Endodermal cell (in vitro differentiated cells): ENCODE measurements around the gene PHC2. TPM values are rescaled to one million over a fixed set of nuclear protein-coding genes. Genes with fewer than 3 reads are reported as not detected.

Experiments
- DNase-seq: peaks from one replicate; pipeline ENCODE4 v3.0.0-alpha.2; 2017
- H3K27ac ChIP-seq: 2 replicates; pipeline ENCODE4 v1.5.1; 2013; ENCODE audit warnings: mild to moderate bottlenecking, low read depth, low read length, moderate library complexity
- H3K27me3 ChIP-seq: 2 replicates; pipeline ENCODE4 v1.6.1; 2013; ENCODE audit warnings: mild to moderate bottlenecking, low read length, moderate library complexity; ENCODE audit not compliant: insufficient read depth, control insufficient read depth, poor library complexity, severe bottlenecking
- H3K36me3 ChIP-seq: 2 replicates; pipeline ENCODE4 v1.7.0; 2013; ENCODE audit warnings: mild to moderate bottlenecking, low read length, moderate library complexity; ENCODE audit not compliant: control insufficient read depth, insufficient read depth
- H3K4me1 ChIP-seq: one replicate; pipeline ENCODE4 v1.7.0; 2013; ENCODE audit warnings: low read length; ENCODE audit not compliant: control insufficient read depth, insufficient read depth
- H3K4me3 ChIP-seq: 2 replicates; pipeline ENCODE4 v1.5.1; 2013; ENCODE audit warnings: mild to moderate bottlenecking, low read length, moderate library complexity
- H3K9ac ChIP-seq: 2 replicates; pipeline ENCODE4 v1.6.1; 2013; ENCODE audit warnings: mild to moderate bottlenecking, low read length, moderate library complexity; ENCODE audit not compliant: poor library complexity, severe bottlenecking; ENCODE audit errors: extremely low read depth
- H3K9me3 ChIP-seq: 2 replicates; pipeline ENCODE4 v1.6.1; 2013; ENCODE audit warnings: mild to moderate bottlenecking, low read length, moderate library complexity; ENCODE audit not compliant: control insufficient read depth
- H3K27ac Mint-ChIP-seq: 2 replicates; pipeline ENCODE4 v1.8.0; 2020; ENCODE audit warnings: mixed read lengths
- H3K27me3 Mint-ChIP-seq: 2 replicates; pipeline ENCODE4 v1.8.0; 2021; ENCODE audit warnings: mild to moderate bottlenecking, mixed read lengths; ENCODE audit not compliant: insufficient read depth
- H3K36me3 Mint-ChIP-seq: 2 replicates; pipeline ENCODE4 v1.8.0; 2020; ENCODE audit warnings: low read depth, mixed read lengths
- H3K4me1 Mint-ChIP-seq: 2 replicates; pipeline ENCODE4 v1.8.0; 2020; ENCODE audit warnings: mixed read lengths
- H3K4me3 Mint-ChIP-seq: 2 replicates; pipeline ENCODE4 v1.8.0; 2020; ENCODE audit warnings: mild to moderate bottlenecking, moderate library complexity, mixed read lengths
- H3K9me3 Mint-ChIP-seq: 2 replicates; pipeline ENCODE4 v1.8.0; 2020; ENCODE audit warnings: mild to moderate bottlenecking, mixed read lengths
- WGBS, 2 experiments: methylation state at CpG; one replicate each; pipeline versions ENCODE4 v1.1.5 to v1.1.7; 2013; ENCODE audit warnings: missing lambda C conversion rate in 2 of 2, mixed read lengths in 1 of 2; ENCODE audit not compliant: insufficient coverage in 1 of 2, insufficient read length in 1 of 2; 5-methylcytosine and 5-hydroxymethylcytosine counted together
- total RNA-seq, 2 donors: library from RNA; stranded (reverse); fragmentation: NEBNext Ultra II Directional in 1 of 2; extraction: Animal tissue kit (Norgen Biotek cat#: 25700) in 1 of 2; gene quantifications; 2 replicates in 1 of 2; 3 replicates in 1 of 2; pipeline ENCODE4 v1.2.1, GENCODE V29; 2021
- TF ChIP-seq, protein P1 (sequence below): fragments of 200-600 bp; sonication (generic); conservative IDR thresholded peaks from 2 replicates; pipeline ENCODE4 v1.5.0; 2021; ENCODE audit warnings: antibody characterized with exemption, mild to moderate bottlenecking

Gene PHC2
- total RNA-seq, 2 donors from 2014 or later: 32.1 to 43.9 TPM

DNA sequence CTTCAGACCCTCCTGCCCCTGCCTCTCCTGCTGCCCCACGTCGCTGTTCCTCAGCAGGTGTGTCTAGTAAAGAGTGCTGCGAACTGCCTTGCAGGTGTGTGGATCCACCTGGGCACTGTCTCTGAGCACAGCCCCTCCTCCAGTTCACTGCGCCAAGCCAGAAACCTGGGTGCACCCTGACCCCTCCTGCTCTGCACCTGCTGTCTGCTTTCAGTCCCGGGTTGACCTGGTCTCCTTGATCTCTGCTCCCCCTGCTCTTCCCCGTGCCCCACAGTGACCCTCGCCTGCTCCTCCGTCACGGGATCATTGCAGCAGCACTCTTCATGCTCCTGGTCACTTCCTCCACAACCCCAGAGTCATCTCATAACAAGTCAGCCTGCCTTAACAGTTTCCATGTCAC is 116.5 kb downstream of the PHC2 start:
- no peaks in the 10 kb centered on the region for H3K4me1 ChIP-seq
- H3K4me3 ChIP-seq: no peak overlapping the region
- WGBS, 2 experiments: 90 to 92% methylated on average over 6 to 9 of the region's 9 CpGs
- DNase-seq: no peak
- Mint-ChIP-seq H3K27ac (no peak overlapping the region), H3K9me3 (peaks cover 13% of the 10 kb centered on the region), H3K4me1 (no peaks in the 10 kb centered on the region), H3K27me3 (peaks cover 67% of the 10 kb centered on the region), H3K4me3 (no peak overlapping the region), H3K36me3 (no peaks in the 10 kb centered on the region)
- H3K36me3 ChIP-seq: no peaks in the 10 kb centered on the region
- H3K27ac ChIP-seq: no peak overlapping the region
- TF ChIP-seq, protein P1, sequence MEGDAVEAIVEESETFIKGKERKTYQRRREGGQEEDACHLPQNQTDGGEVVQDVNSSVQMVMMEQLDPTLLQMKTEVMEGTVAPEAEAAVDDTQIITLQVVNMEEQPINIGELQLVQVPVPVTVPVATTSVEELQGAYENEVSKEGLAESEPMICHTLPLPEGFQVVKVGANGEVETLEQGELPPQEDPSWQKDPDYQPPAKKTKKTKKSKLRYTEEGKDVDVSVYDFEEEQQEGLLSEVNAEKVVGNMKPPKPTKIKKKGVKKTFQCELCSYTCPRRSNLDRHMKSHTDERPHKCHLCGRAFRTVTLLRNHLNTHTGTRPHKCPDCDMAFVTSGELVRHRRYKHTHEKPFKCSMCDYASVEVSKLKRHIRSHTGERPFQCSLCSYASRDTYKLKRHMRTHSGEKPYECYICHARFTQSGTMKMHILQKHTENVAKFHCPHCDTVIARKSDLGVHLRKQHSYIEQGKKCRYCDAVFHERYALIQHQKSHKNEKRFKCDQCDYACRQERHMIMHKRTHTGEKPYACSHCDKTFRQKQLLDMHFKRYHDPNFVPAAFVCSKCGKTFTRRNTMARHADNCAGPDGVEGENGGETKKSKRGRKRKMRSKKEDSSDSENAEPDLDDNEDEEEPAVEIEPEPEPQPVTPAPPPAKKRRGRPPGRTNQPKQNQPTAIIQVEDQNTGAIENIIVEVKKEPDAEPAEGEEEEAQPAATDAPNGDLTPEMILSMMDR: no peak
- H3K9ac ChIP-seq: no peak overlapping the region
- no peaks in the 10 kb centered on the region for H3K9me3 ChIP-seq
- no peaks in the 10 kb centered on the region for H3K27me3 ChIP-seq

GRCh38 chr1:33312413-33312749 is 118.5 kb downstream of the PHC2 start:
- Histone ChIP-seq H3K9me3 (no peaks in the 10 kb centered on the region), H3K27ac (no peak overlapping the region), H3K4me3 (no peak overlapping the region), H3K9ac (no peak overlapping the region), H3K36me3 (no peaks in the 10 kb centered on the region), H3K4me1 (no peaks in the 10 kb centered on the region), H3K27me3 (no peaks in the 10 kb centered on the region)
- Mint-ChIP-seq H3K4me1 (no peaks in the 10 kb centered on the region), H3K9me3 (peaks cover 19% of the 10 kb centered on the region), H3K27ac (no peak overlapping the region), H3K4me3 (no peak overlapping the region), H3K36me3 (no peaks in the 10 kb centered on the region), H3K27me3 (peaks cover 59% of the 10 kb centered on the region)
- TF ChIP-seq, protein P1: no peak
- no peak for DNase-seq
- WGBS, 2 experiments: 67 to 69% methylated on average over 3 to 5 of the region's 5 CpGs

DNA sequence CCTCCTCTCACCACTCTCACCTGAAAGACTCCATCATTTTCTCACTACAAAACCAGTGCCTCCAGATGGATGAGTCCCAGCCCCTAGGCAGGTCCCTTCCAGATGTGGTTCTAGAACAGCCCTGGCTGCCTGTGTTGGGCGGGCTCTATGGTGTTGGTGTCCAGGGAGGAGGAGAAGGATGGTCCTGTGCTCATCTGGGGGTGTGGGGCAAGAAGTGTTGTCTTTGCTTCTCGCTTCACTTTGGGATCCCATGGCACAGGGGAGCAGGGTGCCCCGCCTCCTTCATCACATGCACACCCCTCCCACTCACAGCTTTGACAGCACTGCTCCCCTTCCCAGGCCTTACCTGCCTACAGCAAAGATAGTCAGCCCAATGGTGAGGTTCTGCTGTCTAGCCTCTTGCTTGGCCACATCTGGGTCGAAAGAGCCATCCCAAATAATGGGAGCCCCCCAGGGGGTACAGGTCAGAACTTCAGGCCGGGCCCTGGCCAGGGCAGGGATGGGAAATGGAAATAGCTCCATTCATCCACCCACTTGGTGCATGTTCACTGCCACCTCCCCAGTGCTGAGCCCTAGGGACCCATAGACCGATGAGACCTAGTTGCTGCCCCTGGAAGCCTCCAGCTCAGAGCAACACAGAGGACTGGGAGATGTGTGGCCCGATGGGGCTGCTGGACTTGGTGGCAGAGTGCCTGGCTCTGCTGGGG is 119.0 kb downstream of the PHC2 start:
- DNase-seq: no peak
- no peaks in the 10 kb centered on the region for H3K4me1 Mint-ChIP-seq
- H3K9me3 ChIP-seq: no peaks in the 10 kb centered on the region

More for the DNA sequence above, 119.0 kb downstream of the PHC2 start:
- no peak overlapping the region for H3K4me3 ChIP-seq
- H3K27ac Mint-ChIP-seq: no peak overlapping the region
- 80 to 93% methylated on average over 3 to 7 of the region's 7 CpGs for WGBS, 2 experiments
- TF ChIP-seq, protein P1: no peak
- no peak overlapping the region for H3K27ac ChIP-seq
- H3K9ac ChIP-seq: no peak overlapping the region
- H3K9me3 Mint-ChIP-seq: peaks cover 19% of the 10 kb centered on the region
- H3K4me1 ChIP-seq: no peaks in the 10 kb centered on the region
- H3K36me3 Mint-ChIP-seq: no peaks in the 10 kb centered on the region
- peaks cover 59% of the 10 kb centered on the region for H3K27me3 Mint-ChIP-seq
- H3K27me3 ChIP-seq: no peaks in the 10 kb centered on the region
- no peak overlapping the region for H3K4me3 Mint-ChIP-seq
- H3K36me3 ChIP-seq: no peaks in the 10 kb centered on the region
